GM23338 (cell line): Measurements from ENCODE around the gene HTN3. TPM values are rescaled to one million over a fixed set of nuclear protein-coding genes. Genes with fewer than 3 reads are reported as not detected.
"Not testable (repeated sequence)": the region's sequence is repeated elsewhere in the genome, so short reads cannot be mapped to it uniquely, and the experiment has no call there.

Experiments
- ATAC-seq: fragments of 200-7000 bp; cut with Tn5 transposase; 3 replicates; pipeline ENCODE4 v1.9.1; 2020
- DNase-seq: peaks from one replicate; pipeline ENCODE4 v3.0.0-alpha.2; 2015; ENCODE audit warnings: low spot score
- H2AFZ ChIP-seq: fragments of 200-600 bp; sonication (generic); 2 replicates; pipeline ENCODE4 v1.8.0; 2016; ENCODE audit warnings: antibody characterized with exemption, mild to moderate bottlenecking, moderate library complexity
- H3F3A ChIP-seq: fragments of 200-600 bp; sonication (generic); replicated peaks from 2 replicates; pipeline ENCODE4 v1.8.0; 2017; ENCODE audit warnings: antibody characterized with exemption, mixed run types, low read depth
- H3K27ac ChIP-seq: fragments of 200-600 bp; sonication (generic); 2 replicates; pipeline ENCODE4 v1.6.1; 2016; ENCODE audit warnings: low read depth
- H3K27me3 ChIP-seq: fragments of 200-600 bp; sonication (generic); 2 replicates; pipeline ENCODE4 v1.8.0; 2016; ENCODE audit warnings: mild to moderate bottlenecking, mixed run types, moderate library complexity; ENCODE audit not compliant: insufficient read depth
- H3K36me3 ChIP-seq: fragments of 200-600 bp; sonication (generic); 2 replicates; pipeline ENCODE4 v1.8.0; 2016; ENCODE audit warnings: mild to moderate bottlenecking; ENCODE audit not compliant: insufficient read depth
- H3K4me1 ChIP-seq: fragments of 200-600 bp; sonication (generic); 2 replicates; pipeline ENCODE4 v1.8.0; 2016; ENCODE audit warnings: mild to moderate bottlenecking, moderate library complexity; ENCODE audit not compliant: insufficient read depth
- H3K4me2 ChIP-seq: fragments of 200-600 bp; sonication (generic); 2 replicates; pipeline ENCODE4 v1.7.1; 2017; ENCODE audit warnings: mixed run types
- H3K4me3 ChIP-seq: fragments of 200-600 bp; sonication (generic); 2 replicates; pipeline ENCODE4 v1.6.1; 2016; ENCODE audit warnings: mixed run types
- H3K79me2 ChIP-seq: fragments of 200-600 bp; sonication (generic); replicated peaks from 2 replicates; pipeline ENCODE4 v1.8.0; 2017; ENCODE audit warnings: mild to moderate bottlenecking; ENCODE audit not compliant: insufficient read depth
- H3K9me2 ChIP-seq: fragments of 200-600 bp; sonication (generic); 2 replicates; pipeline ENCODE4 v1.8.0; 2017; ENCODE audit not compliant: insufficient read depth
- H4K20me1 ChIP-seq: fragments of 200-600 bp; sonication (generic); replicated peaks from 2 replicates; pipeline ENCODE4 v1.8.0; 2017; ENCODE audit warnings: mild to moderate bottlenecking; ENCODE audit not compliant: insufficient read depth
- H3K27ac Mint-ChIP-seq: 2 replicates; pipeline ENCODE4 v1.8.0; 2020; ENCODE audit warnings: inconsistent platforms, mild to moderate bottlenecking, moderate library complexity, mixed read lengths
- H3K27me3 Mint-ChIP-seq: 3 replicates; pipeline ENCODE4 v1.8.0; 2022; ENCODE audit warnings: low read depth, mild to moderate bottlenecking, moderate library complexity, mixed read lengths, inconsistent platforms; ENCODE audit not compliant: insufficient read depth, poor library complexity
- H3K36me3 Mint-ChIP-seq: 3 replicates; pipeline ENCODE4 v1.8.0; 2021; ENCODE audit warnings: low read depth, mild to moderate bottlenecking, inconsistent platforms, moderate library complexity, mixed read lengths
- H3K4me1 Mint-ChIP-seq: 3 replicates; pipeline ENCODE4 v1.8.0; 2020; ENCODE audit warnings: mild to moderate bottlenecking, inconsistent platforms, mixed read lengths
- H3K4me3 Mint-ChIP-seq: 3 replicates; pipeline ENCODE4 v1.8.0; 2021; ENCODE audit warnings: moderate library complexity, mild to moderate bottlenecking, inconsistent platforms, mixed read lengths
- H3K9me3 Mint-ChIP-seq: 3 replicates; pipeline ENCODE4 v1.8.0; 2020; ENCODE audit warnings: moderate library complexity, mild to moderate bottlenecking, inconsistent platforms, mixed read lengths
- CREB1 ChIP-seq: fragments of 250-450 bp; sonication (Bioruptor Pico); IDR thresholded peaks from 2 replicates; pipeline ENCODE4 v1.5.0; 2020; ENCODE audit warnings: low read depth, mild to moderate bottlenecking, moderate library complexity
- CTCF ChIP-seq, 2 experiments: fragments of 200-600 bp in 1 of 2; sonication (generic) in 1 of 2; conservative IDR thresholded peaks; 2 replicates each; pipeline versions ENCODE4 v1.5.1 to v1.6.1; 2016 to 2017; ENCODE audit warnings: antibody characterized with exemption in 2 of 2, low read depth in 2 of 2, mild to moderate bottlenecking in 2 of 2, moderate library complexity in 1 of 2
- EZH2 ChIP-seq: fragments of 200-600 bp; sonication (generic); IDR thresholded peaks from one replicate; pipeline ENCODE4 v1.8.0; 2017; ENCODE audit warnings: antibody characterized with exemption, mild to moderate bottlenecking, low read depth; ENCODE audit not compliant: unreplicated experiment
- JUNB ChIP-seq: IDR thresholded peaks from one replicate; pipeline ENCODE4 v1.6.1; 2016; ENCODE audit warnings: antibody characterized with exemption; ENCODE audit not compliant: unreplicated experiment
- POLR2AphosphoS5 ChIP-seq: IDR thresholded peaks from 2 replicates; pipeline ENCODE4 v1.6.1; 2016; ENCODE audit warnings: antibody characterized with exemption, low read depth
- ZNF114 ChIP-seq: fragments of 250-450 bp; sonication (Bioruptor Pico); IDR thresholded peaks from 2 replicates; pipeline ENCODE4 v1.5.0; 2020; ENCODE audit warnings: mild to moderate bottlenecking, moderate library complexity
- ZNF462 ChIP-seq: fragments of 250-450 bp; sonication (Bioruptor Pico); IDR thresholded peaks from 2 replicates; pipeline ENCODE4 v1.5.0; 2020; ENCODE audit warnings: mild to moderate bottlenecking, moderate library complexity
- polyA plus RNA-seq: library from polyadenylated mRNA; unstranded; fragments of >200 nt; fragmentation: Nextera tagmentation; extraction: Ambion mirVana; gene quantifications from 2 replicates; pipeline ENCODE4 v1.2.1, GENCODE V29; 2016
- total RNA-seq: library from RNA; depleted of rRNA; stranded (reverse); fragments of >200 nt; shearing (Covaris generic); gene quantifications from 2 replicates; pipeline ENCODE4 v1.2.3, GENCODE V29; 2014

HTN3 gene
- total and polyA plus RNA-seq, 2 experiments from 2014 or later, result not detected

- H3K36me3 ChIP-seq, H3K27ac ChIP-seq, H2AFZ ChIP-seq, H3K27ac Mint-ChIP-seq, ATAC-seq, H3K4me2 ChIP-seq, H3K79me2 ChIP-seq, H3K4me1 Mint-ChIP-seq, H3K4me3 Mint-ChIP-seq, H3K4me3 ChIP-seq, H3K9me2 ChIP-seq, H3K9me3 Mint-ChIP-seq, H3K27me3 Mint-ChIP-seq, H4K20me1 ChIP-seq, H3K27me3 ChIP-seq, H3F3A ChIP-seq, H3K36me3 Mint-ChIP-seq, DNase-seq, H3K4me1 ChIP-seq: not testable (repeated sequence)
Observed at GRCh38 chr4:70050138-70050537, 21.9 kb downstream of the HTN3 start, which contains the start of gene HTN1. Gene HTN1, plus strand, starts transcription at chr4:70050438. Its CDS starts 2,639 bp downstream, at chr4:70053077.

GRCh38 chr4:70056534-70056933, 28.3 kb downstream of the HTN3 start:
- not testable (repeated sequence) for H3K4me1 ChIP-seq, H3K9me2 ChIP-seq, H3F3A ChIP-seq, H3K27ac ChIP-seq, H3K36me3 Mint-ChIP-seq, H4K20me1 ChIP-seq, H3K27me3 ChIP-seq, H3K27ac Mint-ChIP-seq, H3K27me3 Mint-ChIP-seq, H2AFZ ChIP-seq, H3K4me3 Mint-ChIP-seq, H3K4me2 ChIP-seq, H3K36me3 ChIP-seq, H3K4me3 ChIP-seq, H3K4me1 Mint-ChIP-seq, DNase-seq, ATAC-seq, H3K79me2 ChIP-seq
- peaks cover 13% of the 10 kb centered on the region for H3K9me3 Mint-ChIP-seq

GRCh38 chr4:70057651-70058050, 29.4 kb downstream of the HTN3 start:
- no peaks in the 10 kb centered on the region for H3K79me2 ChIP-seq
- no peak for DNase-seq
- no peak for ATAC-seq
- H3K4me3 Mint-ChIP-seq, result no peak overlapping the region
- no peak overlapping the region for H2AFZ ChIP-seq
- peaks cover 2% of the 10 kb centered on the region; the same call in 1 of the 3 replicates for H3K36me3 Mint-ChIP-seq
- no peaks in the 10 kb centered on the region; the same call in 1 of the 2 replicates for H3K4me1 ChIP-seq
- H3K4me2 ChIP-seq, result no peak overlapping the region
- H3K27ac Mint-ChIP-seq, result no peak overlapping the region
- no peak overlapping the region for H3K4me3 ChIP-seq
- H3K9me2 ChIP-seq, result no peaks in the 10 kb centered on the region; the same call in 1 of the 2 replicates
- H3K9me3 Mint-ChIP-seq, result peaks cover 13% of the 10 kb centered on the region
- no peaks in the 10 kb centered on the region for H3K36me3 ChIP-seq
- no peaks in the 10 kb centered on the region for H3K27me3 Mint-ChIP-seq
- H3F3A ChIP-seq, result no peaks in the 10 kb centered on the region
- no peak overlapping the region for H3K27ac ChIP-seq
- H4K20me1 ChIP-seq, result no peaks in the 10 kb centered on the region
- H3K27me3 ChIP-seq, result no peaks in the 10 kb centered on the region
- H3K4me1 Mint-ChIP-seq, result peaks cover 4% of the 10 kb centered on the region; the same call in 2 of the 3 replicates
- no peak for TF ChIP-seq ZNF462
- no peak for TF ChIP-seq ZNF114 (CRISPR knock-in tag)
- TF ChIP-seq CREB1 (CRISPR knock-in tag), result no peak
- TF ChIP-seq CTCF (conservative IDR thresholded peaks at IDR 0.05; ENCODE audit: low read depth in 2 of 2), result no peak
- no peak for TF ChIP-seq EZH2
- no peak for TF ChIP-seq JUNB
- TF ChIP-seq POLR2AphosphoS5, result no peak
